Transverse colon (tissue), 4 donors: Measurements from ENCODE around the gene OR51I1. TPM values are rescaled to one million over a fixed set of nuclear protein-coding genes. Genes with fewer than 3 reads are reported as not detected.

ENCODE experiments used
- DNase-seq: peaks from one replicate; pipeline ENCODE4 v3.0.0-alpha.2; 2019
- H3K27ac ChIP-seq, 4 donors: fragments of 200-600 bp; sonication (generic); 2 replicates each; pipeline ENCODE4 v1.5.1; 2016 to 2018; ENCODE audit warnings: inconsistent platforms in 4 of 4
- H3K27me3 ChIP-seq: fragments of 200-600 bp; sonication (generic); 2 replicates; pipeline ENCODE4 v1.5.1; 2017; ENCODE audit warnings: inconsistent platforms
- H3K36me3 ChIP-seq, 4 donors: fragments of 200-600 bp; sonication (generic); 2 replicates each; pipeline ENCODE4 v1.5.1; 2017 to 2019; ENCODE audit warnings: inconsistent platforms in 4 of 4
- H3K4me1 ChIP-seq, 4 donors: fragments of 200-600 bp; sonication (generic); 2 replicates each; pipeline ENCODE4 v1.5.1; 2017 to 2020; ENCODE audit warnings: inconsistent platforms in 4 of 4
- H3K4me3 ChIP-seq, 4 donors: fragments of 200-600 bp; sonication (generic); 1 replicate in 1 of 4; 2 replicates in 3 of 4; pipeline versions ENCODE4 v1.5.1 to v1.6.1; 2017 to 2019; ENCODE audit warnings: inconsistent platforms in 4 of 4
- H3K9me3 ChIP-seq, 2 donors: fragments of 200-600 bp; sonication (generic); 2 replicates each; pipeline ENCODE4 v1.5.1; 2017 to 2019; ENCODE audit warnings: inconsistent platforms in 2 of 2
- EP300 ChIP-seq: sonication (generic); formaldehyde crosslinking; IDR thresholded peaks from one replicate; pipeline ENCODE4 v1.6.1; 2017; ENCODE audit warnings: antibody characterized with exemption, low read depth
- POLR2A ChIP-seq: fragments of 450-650 bp; IDR thresholded peaks from one replicate; pipeline ENCODE4 v1.6.1; 2016; ENCODE audit warnings: antibody characterized with exemption, mild to moderate bottlenecking, moderate library complexity
- POLR2AphosphoS5 ChIP-seq, 3 donors: sonication (generic); formaldehyde crosslinking; IDR thresholded peaks; one replicate each; pipeline ENCODE4 v1.6.1; 2016; ENCODE audit warnings: antibody characterized with exemption in 3 of 3
- WGBS, 2 donors: methylation state at CpG; one replicate each; pipeline ENCODE4 v1.1.5; 2018; ENCODE audit warnings: low coverage in 1 of 2; 5-methylcytosine and 5-hydroxymethylcytosine counted together
- in situ Hi-C, 4 donors: fragments of 200-750 bp; cut with MboI; loops; one replicate each; pipeline versions ENCODE4 v1.15.0 to v1.15.1; 2017; ENCODE audit warnings: low sequenced_read_pairs in 3 of 4, low pct_ligation_motif_present in 1 of 4, low pct_unique_long_range_greater_than_20kb in 1 of 4
- intact Hi-C: fragments of 100-400 bp; cut with DNase I; formaldehyde crosslinking; loops from one replicate; pipeline ENCODE4 v1.15.1; 2023; ENCODE audit warnings: low total_unique reads
- total RNA-seq, 4 donors: library from RNA; depleted of rRNA; stranded (reverse); fragments of >200 nt; gene quantifications; one replicate each; pipeline ENCODE4 v1.1.0, GENCODE V29; 2016
- TF ChIP-seq, protein P1 (sequence below), 5 experiments: fragments of 200-600 bp in 3 of 5; fragments of 450-650 bp in 2 of 5; sonication (generic) in 3 of 5; IDR thresholded peaks; 1 replicate in 2 of 5; 2 replicates in 3 of 5; pipeline ENCODE4 v1.5.1; 2016 to 2017; ENCODE audit warnings: antibody characterized with exemption in 5 of 5, inconsistent platforms in 3 of 5, mild to moderate bottlenecking in 2 of 5, moderate library complexity in 1 of 5

Gene OR51I1
- total RNA-seq, 4 donors from 2014 or later = not detected

DNA sequence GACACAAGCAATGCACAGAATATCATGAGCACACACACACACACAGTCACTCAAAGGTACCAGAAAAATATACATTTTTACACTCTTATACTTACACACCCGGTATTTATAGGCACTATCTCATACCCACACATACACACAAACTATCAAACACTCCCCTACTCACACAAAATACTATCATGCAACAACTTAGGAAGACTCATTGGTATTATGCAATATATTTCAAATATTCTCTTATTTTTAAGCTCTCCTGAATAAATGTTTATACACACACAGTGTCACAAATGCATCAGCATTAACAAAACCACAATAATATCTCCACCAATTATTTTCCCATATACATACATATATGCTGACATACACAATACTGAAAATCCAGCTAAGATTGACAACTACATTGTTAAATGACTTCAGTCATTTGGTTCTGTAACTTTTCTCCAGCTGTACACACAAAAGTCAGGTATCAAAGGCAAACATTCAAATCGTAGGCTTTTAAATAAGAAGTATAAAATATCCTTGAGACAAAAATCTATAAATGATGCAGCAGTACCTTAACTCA is 2.6 kb upstream of the OR51I1 start:
- DNase-seq = no peak
- Histone ChIP-seq H3K27me3 (no peaks in the 10 kb centered on the region), H3K27ac (no peak overlapping the region), H3K4me3 (no peak overlapping the region), H3K9me3 (no peaks in the 10 kb centered on the region), H3K36me3 (no peaks in the 10 kb centered on the region), H3K4me1 (no peaks in the 10 kb centered on the region)
- WGBS, 2 donors = 29 to 80% methylated on average over 2 of the region's 2 CpGs
- TF ChIP-seq EP300 (no peak), POLR2A (no peak), POLR2AphosphoS5 (IDR thresholded peaks at IDR 0.05) (no peak)
- TF ChIP-seq, protein P1, sequence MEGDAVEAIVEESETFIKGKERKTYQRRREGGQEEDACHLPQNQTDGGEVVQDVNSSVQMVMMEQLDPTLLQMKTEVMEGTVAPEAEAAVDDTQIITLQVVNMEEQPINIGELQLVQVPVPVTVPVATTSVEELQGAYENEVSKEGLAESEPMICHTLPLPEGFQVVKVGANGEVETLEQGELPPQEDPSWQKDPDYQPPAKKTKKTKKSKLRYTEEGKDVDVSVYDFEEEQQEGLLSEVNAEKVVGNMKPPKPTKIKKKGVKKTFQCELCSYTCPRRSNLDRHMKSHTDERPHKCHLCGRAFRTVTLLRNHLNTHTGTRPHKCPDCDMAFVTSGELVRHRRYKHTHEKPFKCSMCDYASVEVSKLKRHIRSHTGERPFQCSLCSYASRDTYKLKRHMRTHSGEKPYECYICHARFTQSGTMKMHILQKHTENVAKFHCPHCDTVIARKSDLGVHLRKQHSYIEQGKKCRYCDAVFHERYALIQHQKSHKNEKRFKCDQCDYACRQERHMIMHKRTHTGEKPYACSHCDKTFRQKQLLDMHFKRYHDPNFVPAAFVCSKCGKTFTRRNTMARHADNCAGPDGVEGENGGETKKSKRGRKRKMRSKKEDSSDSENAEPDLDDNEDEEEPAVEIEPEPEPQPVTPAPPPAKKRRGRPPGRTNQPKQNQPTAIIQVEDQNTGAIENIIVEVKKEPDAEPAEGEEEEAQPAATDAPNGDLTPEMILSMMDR (IDR thresholded peaks at IDR 0.05) = no peak
- intact Hi-C loops (no loop called here), in situ Hi-C loops (no loop called here)

GRCh38 chr11:5423131-5423530 is 18.2 kb downstream of the OR51I1 start:
- in situ Hi-C loops (no loop called here), intact Hi-C loops (no loop called here)
- H3K27ac ChIP-seq = no peak overlapping the region
- no peak for TF ChIP-seq POLR2A
- TF ChIP-seq EP300 = no peak
- TF ChIP-seq, protein P1 (IDR thresholded peaks at IDR 0.05) = no peak
- TF ChIP-seq POLR2AphosphoS5 (IDR thresholded peaks at IDR 0.05) = no peak
- H3K36me3 ChIP-seq = no peaks in the 10 kb centered on the region
- DNase-seq = no peak
- no peaks in the 10 kb centered on the region for H3K27me3 ChIP-seq
- no peaks in the 10 kb centered on the region for H3K4me1 ChIP-seq
- 52 to 67% methylated on average over 3 of the region's 3 CpGs for WGBS, 2 donors
- H3K4me3 ChIP-seq = no peak overlapping the region
- no peaks in the 10 kb centered on the region for H3K9me3 ChIP-seq

DNA sequence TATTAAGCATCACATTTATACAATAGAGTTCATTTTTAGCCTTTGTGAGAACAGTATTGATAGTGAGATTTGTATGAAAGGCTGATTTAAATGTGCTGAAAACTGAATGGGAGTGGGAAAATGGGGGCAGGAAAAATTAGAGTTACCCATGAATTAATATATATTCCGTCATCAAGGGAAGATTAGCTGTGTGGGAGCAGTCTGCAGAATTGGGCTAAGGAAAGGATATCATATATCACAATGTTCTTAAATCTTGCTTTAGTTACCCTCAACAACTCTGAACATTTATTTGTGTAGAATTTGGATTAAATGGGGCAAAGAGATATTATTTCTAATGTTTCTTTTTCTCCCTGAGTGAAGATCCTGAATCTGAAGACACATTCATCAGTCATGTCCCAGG is 19.5 kb downstream of the OR51I1 start, which contains the start of gene OR51Q1:
TSS of gene OR51Q1 (plus strand) at position 301 of the 400 bp plus-strand sequence. CDS start at position 391, 90 bp downstream.
- H3K4me1 ChIP-seq = no peaks in the 10 kb centered on the region
- no peaks in the 10 kb centered on the region for H3K27me3 ChIP-seq
- in situ Hi-C loops (no loop called here), intact Hi-C loops (no loop called here)
- no peaks in the 10 kb centered on the region for H3K9me3 ChIP-seq
- WGBS, 2 donors = 86 to 89% methylated on average over 1 of the region's 1 CpG
- no peaks in the 10 kb centered on the region for H3K36me3 ChIP-seq
- no peak for TF ChIP-seq POLR2A
- TF ChIP-seq EP300 = no peak
- TF ChIP-seq POLR2AphosphoS5 (IDR thresholded peaks at IDR 0.05) = no peak
- TF ChIP-seq, protein P1 (IDR thresholded peaks at IDR 0.05) = no peak
- no peak within 1 kb of the TSS for H3K27ac ChIP-seq
- no peak within 1 kb of the TSS for H3K4me3 ChIP-seq
- DNase-seq = no peak

DNA sequence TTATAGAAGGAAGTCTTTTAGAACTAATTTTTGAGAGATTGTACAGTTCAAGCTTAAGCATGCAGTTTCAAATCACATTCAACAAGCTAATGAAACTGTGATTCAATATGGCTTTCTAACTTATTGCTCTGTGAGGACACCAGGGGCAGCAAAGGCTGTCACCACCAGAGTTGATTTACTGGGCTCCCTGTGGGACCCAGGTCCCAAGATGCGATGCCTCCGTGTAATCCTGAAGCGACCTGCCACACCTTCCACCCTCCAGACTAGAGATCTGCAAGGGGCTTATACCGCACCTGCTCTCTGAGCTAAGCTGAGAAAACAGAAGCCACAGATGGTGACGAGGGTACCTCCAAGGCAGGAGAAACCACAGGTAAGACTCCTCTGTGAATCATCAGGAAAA is 20.3 kb downstream of the OR51I1 start:
- no peaks in the 10 kb centered on the region for H3K36me3 ChIP-seq
- no peaks in the 10 kb centered on the region for H3K4me1 ChIP-seq
- intact Hi-C loops = no loop called here
- in situ Hi-C loops = no loop called here
- TF ChIP-seq, protein P1 (IDR thresholded peaks at IDR 0.05) = no peak
- TF ChIP-seq POLR2AphosphoS5 (IDR thresholded peaks at IDR 0.05) (no peak), POLR2A (no peak), EP300 (no peak)
- 69% methylated on average over 5 of the region's 5 CpGs; no CpG with 5 or more reads in 1 of the 2 donors for WGBS, 2 donors
- no peaks in the 10 kb centered on the region for H3K9me3 ChIP-seq
- H3K27ac ChIP-seq = no peak overlapping the region
- DNase-seq = no peak
- H3K4me3 ChIP-seq = no peak overlapping the region
- H3K27me3 ChIP-seq = no peaks in the 10 kb centered on the region
